Endothelial cell of umbilical vein (primary cell): ENCODE data around the gene SENP6. TPM values are rescaled to one million over a fixed set of nuclear protein-coding genes. Genes with fewer than 3 reads are reported as not detected.

Experiments
- BruUV-seq: library from RNA; stranded (reverse); fragments of 400-500 nt; replicated peaks from 2 replicates; lab custom pipeline; 2021; lab: Mats Ljungman, UMichigan
- CTCF ChIA-PET: fragments of 300-600, 350-600 bp; sonication (Branson Sonifier 250); formaldehyde crosslinking; loops from one replicate; lab custom pipeline; 2021; ENCODE audit warnings: antibody characterized with exemption, inconsistent platforms; lab: Charles Lee
- POLR2A ChIA-PET: fragments of 300-600, 350-600 bp; sonication (Branson Sonifier 250); formaldehyde crosslinking; loops from one replicate; lab custom pipeline; 2021; ENCODE audit warnings: antibody characterized with exemption, inconsistent platforms; lab: Charles Lee
- DNase-seq: peaks from one replicate; pipeline ENCODE4 v3.0.0-alpha.2; 2011; ENCODE audit warnings: low read depth, low spot score
- FAIRE-seq: peaks from 2 replicates; lab custom pipeline; 2011; peaks lifted over from hg19 to GRCh38; lab: Jason Lieb, UNC
- H2AFZ ChIP-seq: 2 replicates; pipeline ENCODE4 v1.6.0; 2012; ENCODE audit warnings: low read depth, low read length, control low read depth, inconsistent platforms
- H3K27ac ChIP-seq: 2 replicates; pipeline ENCODE4 v1.5.1; 2011; ENCODE audit warnings: low read depth, mild to moderate bottlenecking, control low read depth, low read length, moderate library complexity; ENCODE audit not compliant: insufficient read depth
- H3K27me3 ChIP-seq, 2 experiments: 2 replicates each; pipeline versions ENCODE4 v1.6.0 to v1.6.1; 2011; ENCODE audit warnings: low read length in 2 of 2, mixed read lengths in 1 of 2; ENCODE audit not compliant: control insufficient read depth in 2 of 2, insufficient read depth in 2 of 2
- H3K36me3 ChIP-seq, 2 experiments: 2 replicates in 1 of 2; 3 replicates in 1 of 2; pipeline ENCODE4 v1.5.1; 2011; ENCODE audit warnings: low read length in 2 of 2, mild to moderate bottlenecking in 1 of 2, moderate library complexity in 1 of 2; ENCODE audit not compliant: control insufficient read depth in 2 of 2, insufficient read depth in 2 of 2; ENCODE audit errors: extremely low read depth in 1 of 2
- H3K4me1 ChIP-seq: 3 replicates; pipeline ENCODE4 v1.5.1; 2011; ENCODE audit warnings: mild to moderate bottlenecking, low read length; ENCODE audit not compliant: control insufficient read depth, insufficient read depth; ENCODE audit errors: extremely low read depth
- H3K4me2 ChIP-seq: 2 replicates; pipeline ENCODE4 v1.6.1; 2011; ENCODE audit warnings: low read length, control low read depth, mixed read lengths; ENCODE audit not compliant: insufficient read depth
- H3K4me3 ChIP-seq, 3 experiments: fragments of 200-600 bp in 1 of 3; sonication (generic), shearing (Covaris generic) in 1 of 3; replicated peaks in 1 of 3; 2 replicates each; pipeline ENCODE4 v1.5.1; 2011 to 2016; ENCODE audit warnings: control low read depth in 3 of 3, low read length in 3 of 3, mild to moderate bottlenecking in 2 of 3, inconsistent platforms in 1 of 3, low read depth in 1 of 3, moderate library complexity in 1 of 3; ENCODE audit not compliant: insufficient read depth in 1 of 3
- H3K79me2 ChIP-seq: 2 replicates; pipeline ENCODE4 v1.6.0; 2012; ENCODE audit warnings: low read length, inconsistent platforms; ENCODE audit not compliant: control insufficient read depth, insufficient read depth
- H3K9ac ChIP-seq: replicated peaks from 2 replicates; pipeline ENCODE3; 2011; ENCODE audit warnings: low read length, control low read depth; ENCODE audit not compliant: insufficient read depth; ENCODE audit errors: extremely low read depth
- H3K9me1 ChIP-seq: replicated peaks from 3 replicates; pipeline ENCODE4 v1.6.0; 2011; ENCODE audit warnings: mild to moderate bottlenecking, low read length; ENCODE audit not compliant: control insufficient read depth, insufficient read depth; ENCODE audit errors: extremely low read depth
- H3K9me3 ChIP-seq: replicated peaks from 2 replicates; pipeline ENCODE4 v1.5.1; 2012; ENCODE audit warnings: low read length, inconsistent platforms; ENCODE audit not compliant: control insufficient read depth, insufficient read depth
- H4K20me1 ChIP-seq: replicated peaks from 2 replicates; pipeline ENCODE3; 2011; ENCODE audit warnings: mild to moderate bottlenecking, low read length; ENCODE audit not compliant: control insufficient read depth, insufficient read depth; ENCODE audit errors: extremely low read depth
- EZH2 ChIP-seq: IDR thresholded peaks from 2 replicates; pipeline ENCODE4 v1.6.1; 2012; ENCODE audit warnings: borderline replicate concordance, low read depth, mild to moderate bottlenecking, moderate library complexity, low read length, inconsistent platforms; ENCODE audit not compliant: severe bottlenecking
- FOS ChIP-seq: IDR thresholded peaks from 2 replicates; pipeline ENCODE4 v1.6.1; 2011; ENCODE audit warnings: mild to moderate bottlenecking, low read length, moderate library complexity, borderline replicate concordance; ENCODE audit not compliant: insufficient read depth
- GATA2 ChIP-seq: IDR thresholded peaks from 2 replicates; pipeline ENCODE4 v1.7.0; 2011; ENCODE audit warnings: low read depth, mild to moderate bottlenecking, moderate library complexity, mixed read lengths, low read length; ENCODE audit not compliant: insufficient read length, insufficient read depth
- JUN ChIP-seq: IDR thresholded peaks from 2 replicates; pipeline ENCODE4 v1.6.1; 2011; ENCODE audit warnings: borderline replicate concordance, low read depth; ENCODE audit not compliant: insufficient read length, insufficient read depth
- MYC ChIP-seq: IDR thresholded peaks from one replicate; pipeline ENCODE4 v1.6.1; 2011; ENCODE audit warnings: mild to moderate bottlenecking, low read depth, low read length
- POLR2A ChIP-seq: IDR thresholded peaks from 2 replicates; pipeline ENCODE4 v1.6.1; 2012; ENCODE audit warnings: low read depth, mild to moderate bottlenecking, control low read depth, low read length
- POLR2AphosphoS5 ChIP-seq: IDR thresholded peaks from 2 replicates; pipeline ENCODE4 v1.6.1; 2012; ENCODE audit warnings: low read depth, mild to moderate bottlenecking, control low read depth, low read length, moderate library complexity; ENCODE audit not compliant: insufficient read depth
- dilution Hi-C: fragments of 300-500 bp; cut with MboI; formaldehyde crosslinking; loops from one replicate; pipeline ENCODE4 v1.15.0; 2019; ENCODE audit warnings: low sequenced_read_pairs; ENCODE audit not compliant: extremely low pct_ligation_motif_present
- intact Hi-C: fragments of 100-400 bp; cut with micrococcal nuclease; formaldehyde crosslinking; loops from one replicate; pipeline ENCODE4 v1.10.0; 2022
- polyA plus RNA-seq, 4 experiments: library from polyadenylated mRNA; depleted of rRNA in 3 of 4; stranded (reverse) in 3 of 4; unstranded in 1 of 4; fragments of >200 nt; gene quantifications; 2 replicates each; pipeline versions ENCODE4 v1.2.1 to v1.2.3, GENCODE V29; 2011 to 2012; ENCODE audit warnings: missing spikeins in 1 of 4
- total RNA-seq: library from RNA; stranded (reverse); gene quantifications from 2 replicates; pipeline ENCODE4 v1.2.3, GENCODE V29; 2021
- TF ChIP-seq, protein P1 (sequence below): IDR thresholded peaks from 2 replicates; pipeline ENCODE4 v1.6.1; 2011; ENCODE audit not compliant: insufficient read depth, insufficient read length
- TF ChIP-seq, protein P2 (sequence below), 2 donors: IDR thresholded peaks; 1 replicate in 1 of 2; 2 replicates in 1 of 2; pipeline ENCODE4 v1.5.1; 2011; ENCODE audit warnings: low read length in 2 of 2, mild to moderate bottlenecking in 2 of 2, moderate library complexity in 2 of 2, control low read depth in 1 of 2, inconsistent platforms in 1 of 2, low read depth in 1 of 2; ENCODE audit not compliant: insufficient read depth in 1 of 2; ENCODE audit errors: extremely low read depth in 1 of 2

SENP6 gene
- total and polyA plus RNA-seq, 2 donors (not counting 3 experiments of a cell fraction or from before 2014, with no cell fraction given), result 11.5 to 99.1 TPM

DNA sequence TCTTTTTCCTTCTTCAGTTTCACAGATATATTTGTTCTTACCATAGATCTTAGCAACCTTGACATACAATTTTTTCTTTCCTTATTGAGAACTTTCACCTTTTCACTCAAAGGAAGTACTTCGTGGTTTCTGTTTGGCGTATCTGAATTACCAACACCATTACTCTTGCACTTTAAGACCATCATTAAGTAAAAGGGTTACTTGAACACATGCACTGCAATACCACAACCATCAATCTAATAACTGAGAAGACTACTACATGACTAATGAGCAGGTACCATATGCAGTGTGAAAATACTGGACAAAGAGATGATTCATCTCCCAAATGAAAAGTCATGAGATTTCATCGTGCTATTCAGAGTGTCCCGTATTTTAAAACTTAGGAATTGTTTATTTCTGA, 21.7 kb upstream of the SENP6 start:
- ChIA-PET POLR2A (no interaction called here), CTCF (no interaction called here)
- Histone ChIP-seq H3K27ac (no peak overlapping the region), H3K4me2 (no peak overlapping the region), H3K27me3 (no peaks in the 10 kb centered on the region), H3K36me3 (no peaks in the 10 kb centered on the region), H3K4me1 (no peaks in the 10 kb centered on the region), H3K79me2 (no peaks in the 10 kb centered on the region), H3K4me3 (no peak overlapping the region), H3K9me1 (no peaks in the 10 kb centered on the region), H3K9ac (no peak overlapping the region), H3K9me3 (no peaks in the 10 kb centered on the region), H2AFZ (no peak overlapping the region), H4K20me1 (no peaks in the 10 kb centered on the region)
- no TSS peak for BruUV-seq
- TF ChIP-seq GATA2 (no peak), POLR2AphosphoS5 (no peak), FOS (no peak), EZH2 (no peak), MYC (no peak), JUN (no peak), POLR2A (no peak)
- TF ChIP-seq, protein P1, sequence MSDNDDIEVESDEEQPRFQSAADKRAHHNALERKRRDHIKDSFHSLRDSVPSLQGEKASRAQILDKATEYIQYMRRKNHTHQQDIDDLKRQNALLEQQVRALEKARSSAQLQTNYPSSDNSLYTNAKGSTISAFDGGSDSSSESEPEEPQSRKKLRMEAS, result no peak
- TF ChIP-seq, protein P2, sequence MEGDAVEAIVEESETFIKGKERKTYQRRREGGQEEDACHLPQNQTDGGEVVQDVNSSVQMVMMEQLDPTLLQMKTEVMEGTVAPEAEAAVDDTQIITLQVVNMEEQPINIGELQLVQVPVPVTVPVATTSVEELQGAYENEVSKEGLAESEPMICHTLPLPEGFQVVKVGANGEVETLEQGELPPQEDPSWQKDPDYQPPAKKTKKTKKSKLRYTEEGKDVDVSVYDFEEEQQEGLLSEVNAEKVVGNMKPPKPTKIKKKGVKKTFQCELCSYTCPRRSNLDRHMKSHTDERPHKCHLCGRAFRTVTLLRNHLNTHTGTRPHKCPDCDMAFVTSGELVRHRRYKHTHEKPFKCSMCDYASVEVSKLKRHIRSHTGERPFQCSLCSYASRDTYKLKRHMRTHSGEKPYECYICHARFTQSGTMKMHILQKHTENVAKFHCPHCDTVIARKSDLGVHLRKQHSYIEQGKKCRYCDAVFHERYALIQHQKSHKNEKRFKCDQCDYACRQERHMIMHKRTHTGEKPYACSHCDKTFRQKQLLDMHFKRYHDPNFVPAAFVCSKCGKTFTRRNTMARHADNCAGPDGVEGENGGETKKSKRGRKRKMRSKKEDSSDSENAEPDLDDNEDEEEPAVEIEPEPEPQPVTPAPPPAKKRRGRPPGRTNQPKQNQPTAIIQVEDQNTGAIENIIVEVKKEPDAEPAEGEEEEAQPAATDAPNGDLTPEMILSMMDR (IDR thresholded peaks at IDR 0.05; ENCODE audit: extremely low read depth in 1 of 2, insufficient read depth in 1 of 2, low read depth in 1 of 2, low read length in 2 of 2), result no peak
- no peak for FAIRE-seq
- no peak for DNase-seq
- dilution Hi-C loops, result no loop called here
- intact Hi-C loops, result no loop called here
